SK-N-MC (cell line): ENCODE data around the gene SERGEF.

Source experiments
- DNase-seq: peaks from one replicate; pipeline ENCODE4 v3.0.0-alpha.2; 2011; ENCODE audit warnings: low read depth, low spot score
- H3K27ac ChIP-seq: fragments of 200-600 bp; sonication (generic); 2 replicates; pipeline ENCODE4 v1.5.1; 2016; ENCODE audit warnings: mixed run types
- H3K36me3 ChIP-seq: fragments of 200-600 bp; sonication (generic); 2 replicates; pipeline ENCODE4 v1.6.1; 2017; ENCODE audit warnings: antibody characterized with exemption, low read length, mixed read lengths; ENCODE audit not compliant: insufficient read depth
- H3K4me3 ChIP-seq: fragments of 200-600 bp; sonication (generic); 2 replicates; pipeline ENCODE4 v1.5.1; 2016
- H3K9ac ChIP-seq: fragments of 200-600 bp; sonication (generic); 2 replicates; pipeline ENCODE4 v1.8.0; 2017; ENCODE audit warnings: mixed run types, mixed read lengths; ENCODE audit not compliant: insufficient read length
- H3K9me3 ChIP-seq: fragments of 200-600 bp; sonication (generic); 2 replicates; pipeline ENCODE4 v1.6.1; 2017; ENCODE audit warnings: low read depth, mild to moderate bottlenecking, antibody characterized with exemption, low read length, moderate library complexity, mixed read lengths
- EZH2 ChIP-seq: fragments of 200-600 bp; sonication (generic); IDR thresholded peaks from one replicate; pipeline ENCODE4 v1.6.1; 2017; ENCODE audit warnings: antibody characterized with exemption
- FOXP2 ChIP-seq: optimal IDR thresholded peaks from 2 replicates; pipeline ENCODE3; 2011; ENCODE audit warnings: mild to moderate bottlenecking, moderate library complexity; ENCODE audit not compliant: insufficient read depth; ENCODE audit errors: extremely low read length, control extremely low read depth
- POLR2AphosphoS5 ChIP-seq: IDR thresholded peaks from 2 replicates; pipeline ENCODE4 v1.6.1; 2012; ENCODE audit warnings: mild to moderate bottlenecking, low read depth, low read length, borderline replicate concordance

SERGEF gene

GRCh38 chr11:17773674-17774073, 239.2 kb downstream of the SERGEF start:
- Histone ChIP-seq H3K36me3 (no peaks in the 10 kb centered on the region), H3K9ac (no peak overlapping the region), H3K9me3 (no peaks in the 10 kb centered on the region), H3K4me3 (no peak overlapping the region), H3K27ac (no peak overlapping the region)
- TF ChIP-seq EZH2: no peak
- no peak for TF ChIP-seq FOXP2
- TF ChIP-seq POLR2AphosphoS5: no peak
- DNase-seq: no peak

- Histone ChIP-seq H3K9ac (no peak overlapping the region), H3K27ac (no peak overlapping the region), H3K9me3 (no peaks in the 10 kb centered on the region), H3K36me3 (no peaks in the 10 kb centered on the region), H3K4me3 (no peak overlapping the region)
- DNase-seq: no peak
- TF ChIP-seq POLR2AphosphoS5 (no peak), EZH2 (no peak), FOXP2 (no peak)
These were observed 239.9 kb downstream of the SERGEF start for GRCh38 chr11:17772704-17773600.

DNA sequence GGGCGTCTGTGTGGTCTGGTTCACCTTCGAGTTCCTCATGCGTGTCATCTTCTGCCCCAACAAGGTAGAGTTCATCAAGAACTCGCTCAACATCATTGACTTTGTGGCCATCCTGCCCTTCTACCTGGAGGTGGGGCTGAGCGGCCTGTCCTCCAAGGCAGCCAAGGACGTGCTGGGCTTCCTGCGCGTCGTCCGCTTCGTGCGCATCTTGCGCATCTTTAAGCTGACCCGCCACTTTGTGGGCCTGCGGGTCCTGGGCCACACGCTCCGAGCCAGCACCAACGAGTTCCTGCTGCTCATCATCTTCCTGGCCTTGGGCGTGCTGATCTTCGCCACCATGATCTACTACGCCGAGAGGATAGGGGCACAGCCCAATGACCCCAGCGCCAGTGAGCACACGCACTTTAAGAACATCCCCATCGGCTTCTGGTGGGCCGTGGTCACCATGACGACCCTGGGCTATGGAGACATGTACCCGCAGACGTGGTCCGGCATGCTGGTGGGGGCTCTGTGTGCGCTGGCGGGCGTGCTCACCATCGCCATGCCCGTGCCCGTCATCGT, 240.9 kb downstream of the SERGEF start:
- H3K9me3 ChIP-seq: no peaks in the 10 kb centered on the region
- H3K4me3 ChIP-seq: no peak overlapping the region
- H3K36me3 ChIP-seq: no peaks in the 10 kb centered on the region
- no peak overlapping the region for H3K9ac ChIP-seq
- DNase-seq: no peak
- TF ChIP-seq EZH2 (no peak), POLR2AphosphoS5 (no peak), FOXP2 (no peak)
- H3K27ac ChIP-seq: no peak overlapping the region

- TF ChIP-seq POLR2AphosphoS5 (no peak), EZH2 (no peak), FOXP2 (no peak)
These were observed 241.4 kb downstream of the SERGEF start for GRCh38 chr11:17771415-17771814.

DNA sequence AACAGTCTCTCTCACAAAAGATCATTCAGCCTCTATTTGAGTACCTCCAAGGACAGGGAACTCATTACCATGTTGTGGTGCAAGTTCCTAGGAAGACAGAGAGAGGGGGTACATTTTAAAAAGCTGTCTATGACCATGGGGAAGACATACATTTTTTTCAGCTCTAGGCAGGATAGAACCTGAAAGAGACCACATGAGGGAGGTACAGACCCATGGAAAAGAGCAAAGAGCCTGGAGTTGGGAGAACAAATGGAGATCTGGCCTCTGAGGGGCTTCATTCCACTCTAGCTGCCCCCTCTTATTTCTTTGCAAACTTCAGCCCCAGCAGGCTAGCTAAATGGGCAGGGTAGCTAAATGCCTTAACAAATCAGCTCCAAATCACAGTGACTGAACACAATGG, 241.9 kb downstream of the SERGEF start:
- no peak for TF ChIP-seq FOXP2
- no peaks in the 10 kb centered on the region for H3K9me3 ChIP-seq
- no peaks in the 10 kb centered on the region for H3K36me3 ChIP-seq
- no peak overlapping the region for H3K4me3 ChIP-seq
- no peak overlapping the region for H3K9ac ChIP-seq
- no peak overlapping the region for H3K27ac ChIP-seq
- DNase-seq: no peak

More at GRCh38 chr11:17771415-17771814, 241.4 kb downstream of the SERGEF start:
- Histone ChIP-seq H3K9ac (no peak overlapping the region), H3K36me3 (no peaks in the 10 kb centered on the region), H3K27ac (no peak overlapping the region), H3K9me3 (no peaks in the 10 kb centered on the region), H3K4me3 (no peak overlapping the region)
- no peak for DNase-seq

DNA sequence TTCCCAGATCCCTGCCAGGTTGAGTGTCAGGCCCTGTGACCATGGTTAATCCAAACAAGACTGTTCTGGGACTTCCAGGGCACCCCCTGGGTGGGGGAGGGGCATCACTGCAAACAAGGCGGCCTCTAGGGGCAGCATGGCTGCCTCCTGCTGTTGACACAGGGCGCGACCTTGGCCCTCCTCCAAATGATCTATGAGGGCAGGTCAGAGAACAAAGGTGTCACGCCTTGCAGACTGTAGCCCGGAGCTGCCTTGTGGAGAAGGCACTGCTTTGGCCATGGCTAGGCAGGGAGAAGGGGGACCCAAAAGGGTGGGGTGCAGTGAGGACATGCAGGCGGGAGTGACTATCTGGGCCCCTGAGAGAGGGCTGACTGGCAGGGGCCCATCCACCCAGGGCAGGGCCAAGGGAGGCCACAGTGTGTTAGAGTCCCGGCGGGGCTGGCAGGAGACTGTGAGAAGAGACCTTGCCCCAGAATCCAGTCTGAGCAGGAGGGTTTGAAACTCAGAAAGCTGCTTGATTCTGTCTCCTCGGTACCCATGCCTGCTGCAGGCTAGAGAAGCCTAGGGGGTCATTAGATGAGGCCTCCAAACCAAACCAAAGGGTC, 242.7 kb downstream of the SERGEF start:
- Histone ChIP-seq H3K9ac (no peak overlapping the region), H3K36me3 (no peaks in the 10 kb centered on the region), H3K9me3 (no peaks in the 10 kb centered on the region), H3K27ac (no peak overlapping the region), H3K4me3 (no peak overlapping the region)
- DNase-seq: no peak
- TF ChIP-seq EZH2 (no peak), FOXP2 (no peak), POLR2AphosphoS5 (no peak)

DNA sequence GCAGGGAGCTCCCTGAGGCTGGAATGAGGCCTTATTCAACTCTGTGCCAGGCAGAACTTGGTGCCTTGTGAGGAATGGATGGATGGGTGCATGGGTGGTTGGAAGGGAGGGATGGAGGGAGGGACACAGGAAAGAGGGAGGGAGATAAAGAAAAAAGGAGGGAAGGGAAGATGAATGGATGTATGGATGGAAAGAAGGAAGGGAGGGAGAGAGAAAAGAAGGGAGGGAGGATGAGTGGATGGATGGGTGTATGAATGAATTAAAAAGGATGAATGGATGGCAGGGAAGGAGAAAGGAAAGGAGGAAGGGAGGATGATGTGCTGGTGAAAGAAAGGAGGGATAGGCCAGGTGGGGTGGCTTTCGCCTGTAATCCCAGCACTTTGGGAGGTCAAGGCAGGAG, 243.6 kb downstream of the SERGEF start:
- Histone ChIP-seq H3K27ac (no peak overlapping the region), H3K9me3 (no peaks in the 10 kb centered on the region), H3K9ac (no peak overlapping the region), H3K36me3 (no peaks in the 10 kb centered on the region), H3K4me3 (no peak overlapping the region)
- TF ChIP-seq FOXP2 (no peak), POLR2AphosphoS5 (no peak), EZH2 (no peak)
- no peak for DNase-seq

GRCh38 chr11:17768547-17768946, 244.3 kb downstream of the SERGEF start:
- TF ChIP-seq POLR2AphosphoS5: no peak
- TF ChIP-seq FOXP2: no peak
- TF ChIP-seq EZH2: no peak
- Histone ChIP-seq H3K27ac (no peak overlapping the region), H3K36me3 (no peaks in the 10 kb centered on the region)

GRCh38 chr11:17767914-17768313, 244.9 kb downstream of the SERGEF start:
- H3K9me3 ChIP-seq: no peaks in the 10 kb centered on the region
- H3K27ac ChIP-seq: no peak overlapping the region
- no peaks in the 10 kb centered on the region for H3K36me3 ChIP-seq
- TF ChIP-seq EZH2: no peak
- no peak for TF ChIP-seq FOXP2
- no peak for TF ChIP-seq POLR2AphosphoS5
- no peak for DNase-seq
- no peak overlapping the region for H3K9ac ChIP-seq
- H3K4me3 ChIP-seq: no peak overlapping the region

More at GRCh38 chr11:17768547-17768946, 244.3 kb downstream of the SERGEF start:
- Histone ChIP-seq H3K9me3 (no peaks in the 10 kb centered on the region), H3K4me3 (no peak overlapping the region), H3K9ac (no peak overlapping the region)
- DNase-seq: no peak
